ENCODE measurements around the gene DRC3.

- TF ChIP-seq POLR2AphosphoS5 (IDR thresholded peaks at IDR 0.05; ENCODE audit: low read depth, low read length): no peak
- no peak for TF ChIP-seq POLR2A (IDR thresholded peaks at IDR 0.05; ENCODE audit: low read depth, low read length)
- no peak for TF ChIP-seq TAF1 (IDR thresholded peaks at IDR 0.05; ENCODE audit: borderline replicate concordance, low read depth, low read length)
These were observed 4.4 kb downstream of the DRC3 start for GRCh38 chr17:17976931-17977570.

All from GM12892 (cell line).